Amygdala (tissue), 56 donors: ENCODE results near the gene RAP1GAP2.

Experiments used
- DNase-seq, 56 donors: peaks; one replicate each; lab custom pipeline; 2025; lab: John Stamatoyannopoulos, UW

RAP1GAP2 gene

DNA sequence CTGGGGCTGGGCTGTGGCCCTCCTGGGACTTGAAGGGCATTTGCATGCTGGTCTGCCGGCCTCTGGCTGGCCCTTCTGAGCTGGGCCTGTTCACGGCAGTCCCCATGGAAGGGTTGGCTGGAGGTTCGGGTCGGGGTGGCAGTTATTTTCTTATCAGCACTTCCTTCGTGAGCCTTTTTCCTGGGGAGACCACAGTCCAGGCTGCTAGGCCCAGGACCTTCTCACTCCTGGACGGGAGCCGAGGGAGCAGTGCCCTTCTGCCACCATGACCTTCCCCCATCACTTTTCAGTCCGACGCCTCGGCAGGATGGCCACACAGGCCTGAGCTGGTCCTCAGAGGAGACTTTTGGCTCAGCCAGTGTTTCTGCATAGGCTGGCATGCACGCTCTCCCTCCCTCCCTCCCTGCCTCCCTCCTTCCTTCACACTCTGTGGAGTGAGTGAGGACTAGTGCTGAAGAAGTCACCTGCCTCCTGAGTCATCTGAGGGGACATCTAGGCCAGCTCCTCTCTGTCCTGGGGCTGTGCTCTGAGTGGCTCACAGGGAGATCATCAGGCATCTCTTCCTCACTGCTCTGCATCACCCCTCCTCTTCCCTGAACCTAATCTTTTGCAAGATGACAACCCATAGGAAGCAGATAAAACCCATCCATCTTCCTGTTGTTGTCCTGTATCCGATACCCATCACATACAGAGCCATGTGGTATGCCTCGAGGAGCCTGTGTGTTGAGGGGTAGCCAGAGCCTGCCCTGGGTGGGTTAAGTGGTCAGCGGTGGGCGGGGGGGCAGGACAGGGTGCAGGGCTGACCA, 109.7 kb downstream of the RAP1GAP2 start:
- DNase-seq = no peak

DNA sequence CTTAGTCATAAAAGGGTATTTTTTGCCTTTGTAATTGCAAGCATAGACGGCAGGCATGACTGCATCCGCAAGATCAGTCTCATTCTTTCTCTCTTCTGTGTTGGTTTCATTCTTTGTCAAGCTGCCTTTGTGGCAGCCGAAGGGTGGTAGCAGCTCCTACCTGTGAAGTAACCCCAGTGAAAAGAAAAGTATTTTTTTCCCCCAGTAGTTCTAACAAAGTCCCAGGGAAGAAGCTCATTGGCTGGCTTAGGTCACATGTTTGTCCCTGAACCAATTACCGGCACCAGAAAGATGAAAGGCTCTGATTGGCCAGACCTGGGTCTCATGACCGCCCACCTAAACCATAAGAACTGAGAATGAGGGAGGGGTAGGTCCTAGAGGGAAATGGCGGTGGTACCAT, 110.7 kb downstream of the RAP1GAP2 start:
- no peak for DNase-seq

GRCh38 chr17:2909175-2909845, 113.1 kb downstream of the RAP1GAP2 start:
- no peak for DNase-seq

DNA sequence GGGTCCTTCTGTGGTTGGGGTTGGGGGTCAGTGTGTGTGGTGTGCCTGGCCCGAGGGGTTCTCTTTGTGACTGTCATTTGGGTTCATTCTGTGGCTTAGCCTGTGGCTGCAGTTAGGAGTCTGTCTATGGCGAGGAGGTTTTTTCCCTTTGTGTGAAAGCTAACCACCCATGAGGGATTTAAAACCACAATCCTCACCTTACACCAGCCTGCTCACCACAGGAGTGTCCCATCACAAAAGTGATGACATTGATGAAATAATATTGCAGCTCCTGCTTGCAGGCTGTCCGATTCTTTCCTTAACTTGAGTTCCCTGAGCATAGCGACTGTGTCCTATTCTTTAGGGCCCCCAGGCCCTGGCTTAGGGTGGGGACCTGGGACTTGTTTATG, 113.6 kb downstream of the RAP1GAP2 start:
- no peak for DNase-seq

GRCh38 chr17:2911035-2911754, 115.0 kb downstream of the RAP1GAP2 start:
- no peak for DNase-seq

DNA sequence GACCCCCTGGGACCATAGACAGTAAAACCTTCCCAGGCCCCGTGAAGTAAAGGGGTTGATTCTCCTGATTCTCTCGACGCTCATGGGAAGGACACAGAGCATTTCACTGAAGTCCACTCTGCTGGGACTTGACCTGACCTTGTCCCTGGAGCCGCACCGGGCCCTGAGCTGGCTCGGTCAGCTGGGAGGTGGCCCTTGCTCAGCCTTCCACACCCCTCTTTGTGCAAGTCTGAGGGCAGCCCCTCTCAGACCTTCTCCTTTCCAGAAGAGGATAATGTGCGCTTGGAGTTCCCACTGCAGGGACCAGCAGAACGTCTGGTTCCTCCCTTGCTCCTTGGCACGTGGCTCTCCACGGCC, 115.5 kb downstream of the RAP1GAP2 start:
- DNase-seq = no peak

DNA sequence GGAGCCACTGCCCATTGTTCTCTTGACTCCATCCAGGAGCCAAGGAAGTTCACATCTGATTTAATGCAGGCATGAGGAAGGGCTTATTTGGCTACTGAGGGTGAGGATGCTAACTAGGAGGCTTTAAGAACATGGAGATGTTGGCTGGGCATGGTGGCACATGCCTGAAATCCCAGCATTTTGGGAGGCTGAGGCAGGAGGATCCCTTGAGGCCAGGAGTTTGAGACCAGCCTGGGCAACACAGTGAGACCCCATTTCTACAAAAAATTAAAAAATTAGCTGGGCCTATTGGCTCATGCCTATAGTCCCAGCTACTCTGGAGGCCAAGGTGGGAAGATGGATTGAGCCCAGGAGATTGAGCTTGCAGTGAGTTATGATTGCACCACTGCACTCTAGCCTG, 116.5 kb downstream of the RAP1GAP2 start:
- DNase-seq = no peak

DNA sequence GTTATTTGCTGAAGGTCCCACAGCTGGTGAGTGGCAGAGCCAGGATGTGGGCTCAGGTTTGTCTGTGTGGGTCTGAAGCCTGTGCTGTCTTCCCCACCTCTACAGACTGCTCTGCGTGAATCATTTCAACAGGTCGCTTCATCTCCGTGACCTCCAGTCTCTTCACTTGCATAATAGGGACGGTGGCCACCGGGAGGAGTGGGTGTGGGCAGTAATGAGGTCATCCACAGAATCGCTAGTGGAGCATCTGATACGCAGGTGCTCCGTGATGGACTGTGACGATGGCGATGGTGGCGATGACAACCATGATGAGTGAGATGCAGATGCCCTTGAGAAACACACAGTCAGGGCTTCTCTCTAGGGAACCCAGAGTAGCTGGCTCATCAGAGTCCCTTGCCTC, 120.2 kb downstream of the RAP1GAP2 start:
- no peak for DNase-seq

DNA sequence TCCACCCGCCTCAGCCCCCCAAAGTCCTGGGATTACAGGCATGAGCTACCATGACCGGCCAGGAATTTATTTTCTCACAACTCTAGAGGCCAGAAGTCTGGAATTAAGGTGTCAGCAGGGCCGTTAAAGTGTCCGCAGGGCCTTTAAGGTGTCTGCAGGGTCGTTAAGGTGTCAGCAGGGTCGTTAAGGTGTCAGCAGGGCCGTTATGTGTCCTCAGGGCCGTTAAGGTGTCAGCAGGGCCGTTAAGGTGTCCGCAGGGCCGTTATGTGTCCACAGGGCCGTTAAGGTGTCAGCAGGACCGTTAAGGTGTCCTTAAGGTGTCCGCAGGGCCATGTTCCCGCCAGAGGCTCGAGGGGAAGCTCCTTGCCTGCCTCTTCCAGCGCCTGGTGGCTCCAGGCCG, 125.2 kb downstream of the RAP1GAP2 start:
- DNase-seq = no peak

- no peak for DNase-seq
These were observed 128.0 kb downstream of the RAP1GAP2 start for GRCh38 chr17:2924211-2924610.

- DNase-seq = no peak
These were observed 128.8 kb downstream of the RAP1GAP2 start for GRCh38 chr17:2925011-2925410.

DNA sequence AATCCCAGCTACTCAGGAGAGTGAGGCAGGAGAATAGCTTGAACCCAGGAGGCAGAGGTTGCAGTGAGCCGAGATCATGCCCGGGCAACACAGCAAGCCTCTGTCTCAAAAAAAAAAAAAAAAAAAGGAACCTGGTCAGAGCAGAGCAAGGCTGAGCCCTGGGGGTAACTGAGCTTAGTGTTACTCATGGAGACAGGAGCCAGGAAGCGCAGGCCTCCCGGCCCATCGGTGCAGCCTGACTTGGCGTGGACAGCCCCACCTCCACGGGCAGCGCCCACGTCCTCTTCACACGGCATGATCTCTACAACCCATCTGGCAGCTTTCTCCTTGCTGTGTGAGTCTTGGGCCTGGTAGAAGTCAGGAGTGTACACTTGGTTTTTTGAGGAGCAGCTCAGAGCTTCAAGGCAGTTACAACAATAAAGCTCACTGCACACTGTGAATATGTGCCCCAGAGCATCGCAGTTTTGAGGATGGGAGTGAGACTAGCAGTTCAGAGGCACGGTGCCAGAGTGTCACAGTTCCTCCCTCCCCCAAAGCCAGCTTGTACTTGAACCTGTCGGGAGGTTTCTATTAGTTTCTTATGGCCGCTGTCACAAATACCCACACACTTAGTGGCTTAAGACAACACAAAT, 129.9 kb downstream of the RAP1GAP2 start:
- no peak for DNase-seq

- no peak for DNase-seq
These were observed 132.2 kb downstream of the RAP1GAP2 start for GRCh38 chr17:2928294-2928890.

GRCh38 chr17:2929881-2930533, 133.8 kb downstream of the RAP1GAP2 start:
- peak in 1 of 56 donors; percentile 11 for DNase-seq

DNA sequence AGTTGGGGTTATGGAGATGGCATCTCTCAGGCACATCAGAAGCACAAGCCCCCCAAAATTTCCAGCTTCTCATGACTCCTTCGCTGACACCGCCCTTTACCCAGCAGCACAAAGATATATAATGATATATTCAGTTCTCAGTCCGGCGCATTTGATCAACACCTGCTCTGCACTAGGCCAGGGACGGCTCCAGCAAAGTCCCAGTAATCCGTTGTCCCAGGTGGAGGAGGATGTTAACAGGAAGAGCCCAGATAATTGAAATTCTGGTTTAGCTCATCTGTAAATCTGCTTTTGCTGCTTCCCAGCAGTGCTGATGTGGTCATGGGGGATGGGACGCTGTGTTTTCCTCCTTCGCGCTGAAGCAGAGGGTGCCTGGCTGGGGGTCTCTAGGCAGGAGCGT, 135.6 kb downstream of the RAP1GAP2 start:
- DNase-seq = no peak

DNA sequence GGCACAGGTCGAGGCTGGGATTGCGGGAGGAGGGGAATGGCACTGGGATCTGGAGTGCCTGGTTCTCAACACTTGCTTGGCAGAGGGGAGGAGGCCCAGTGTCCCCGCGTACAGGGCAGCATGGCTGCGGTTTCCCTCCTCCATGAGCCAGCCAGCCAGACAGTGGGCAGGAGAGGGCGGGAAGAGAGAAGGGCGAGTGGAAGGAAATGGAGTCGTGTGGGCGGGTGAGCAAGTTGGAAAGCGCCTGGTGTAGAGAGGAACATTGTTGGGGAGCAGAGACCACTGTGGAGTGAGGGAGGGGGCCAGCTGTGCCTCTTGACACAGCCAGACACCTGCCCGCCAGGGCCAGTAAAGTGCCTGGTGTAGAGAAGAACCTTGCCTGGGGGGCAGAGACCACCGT, 136.7 kb downstream of the RAP1GAP2 start:
- no peak for DNase-seq

- no peak for DNase-seq
These were observed 137.4 kb downstream of the RAP1GAP2 start for GRCh38 chr17:2933606-2934005.

DNA sequence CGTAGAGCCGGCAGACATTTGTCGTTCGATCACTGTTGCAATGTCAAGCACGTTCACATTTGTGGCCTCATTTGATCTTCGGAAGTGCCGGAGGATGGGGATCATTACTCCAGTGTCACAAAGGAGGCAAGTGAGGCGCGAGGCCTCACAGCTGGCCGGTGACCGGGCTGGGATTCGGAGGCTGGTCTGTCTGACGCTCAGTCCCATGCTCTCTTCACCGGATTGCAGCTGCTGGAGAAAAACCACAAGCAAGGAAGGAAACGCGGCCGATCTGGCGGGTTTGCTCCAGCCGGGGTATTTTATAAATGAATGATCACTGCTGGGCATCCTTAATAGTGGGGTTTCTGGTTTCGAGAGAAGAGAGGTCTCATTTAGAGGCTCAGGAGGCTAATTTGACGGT, 139.4 kb downstream of the RAP1GAP2 start:
- DNase-seq = no peak

DNA sequence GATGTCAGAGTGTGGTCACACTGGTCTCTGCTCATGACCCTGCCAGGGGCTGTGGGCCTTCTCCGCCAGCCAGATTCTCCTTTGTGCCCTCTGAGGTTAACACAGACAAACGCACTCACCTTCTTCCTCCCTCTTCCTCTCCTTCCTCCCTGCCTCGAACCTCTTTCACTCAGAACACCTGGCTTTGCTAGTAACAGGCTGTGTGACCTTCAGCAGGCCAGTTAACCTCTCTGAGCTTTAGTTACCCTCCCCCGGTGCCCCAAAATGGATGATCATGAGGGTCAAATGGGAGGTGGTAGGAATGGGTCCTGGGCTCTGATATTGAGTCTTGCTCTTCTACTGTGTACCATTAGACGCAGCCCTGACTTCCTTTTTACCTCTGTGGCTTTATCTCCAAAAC, 140.1 kb downstream of the RAP1GAP2 start:
- DNase-seq = no peak

DNA sequence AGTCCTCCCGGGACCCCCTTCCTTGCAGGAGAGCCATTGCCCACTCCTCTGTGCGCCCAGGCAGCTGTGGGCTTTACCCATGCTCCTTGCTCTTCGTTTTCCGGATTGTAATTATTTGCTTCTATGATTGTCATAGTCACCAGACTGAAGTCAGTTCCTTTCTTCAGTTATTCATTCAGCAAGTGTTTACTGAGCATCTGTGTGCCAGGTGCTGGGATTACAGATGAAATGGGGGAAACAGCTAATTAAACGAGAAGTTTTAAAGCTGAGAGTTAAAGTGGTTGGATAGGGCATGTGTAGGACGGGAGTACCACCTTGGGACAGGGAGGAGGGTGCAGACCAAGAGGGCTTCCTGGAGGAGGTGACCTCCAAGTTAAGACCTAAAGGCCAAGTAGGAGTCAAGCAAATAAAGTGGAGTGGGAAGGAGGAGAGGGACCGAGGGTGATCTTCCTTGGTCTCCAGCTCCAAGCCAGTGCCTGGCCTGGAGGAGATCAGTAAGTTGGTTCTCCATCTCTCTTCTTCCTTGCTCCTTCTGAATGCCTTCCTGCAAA, 140.6 kb downstream of the RAP1GAP2 start:
- no peak for DNase-seq
